GM12892 (cell line): Measurements from ENCODE around the gene PIP4K2A.

Source experiments
- POLR2A ChIP-seq: IDR thresholded peaks from 2 replicates; pipeline ENCODE4 v1.6.1; 2011; ENCODE audit warnings: low read depth, low read length, control low read depth
- POLR2AphosphoS5 ChIP-seq: IDR thresholded peaks from 2 replicates; pipeline ENCODE4 v1.6.1; 2011; ENCODE audit warnings: low read depth, low read length, control low read depth
- TAF1 ChIP-seq: IDR thresholded peaks from 2 replicates; pipeline ENCODE4 v1.6.1; 2011; ENCODE audit warnings: low read depth, mild to moderate bottlenecking, control low read depth, low read length, borderline replicate concordance

DNA sequence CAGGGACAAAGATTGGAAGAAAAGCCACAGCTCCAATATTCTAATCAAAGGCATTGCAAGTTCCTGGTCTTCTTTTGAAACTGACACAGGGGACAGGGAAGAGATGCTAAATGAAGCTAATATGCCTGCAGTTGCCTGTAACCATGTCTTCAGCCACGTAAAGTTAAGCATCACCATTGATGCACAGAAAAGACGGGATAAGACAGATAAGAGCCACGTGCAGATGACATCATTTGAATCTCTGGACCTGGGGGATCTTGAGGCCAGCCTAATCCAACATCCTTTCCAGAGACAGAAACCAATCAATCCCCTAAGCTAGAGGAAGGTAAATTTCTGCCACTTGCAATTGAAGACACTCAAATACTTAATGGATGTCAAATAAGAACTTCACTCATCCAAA lies 93.4 kb downstream of the PIP4K2A start:
- TF ChIP-seq POLR2A (no peak), POLR2AphosphoS5 (no peak), TAF1 (no peak)
